ENCODE data around the gene LIF.

The LIF gene

DNA sequence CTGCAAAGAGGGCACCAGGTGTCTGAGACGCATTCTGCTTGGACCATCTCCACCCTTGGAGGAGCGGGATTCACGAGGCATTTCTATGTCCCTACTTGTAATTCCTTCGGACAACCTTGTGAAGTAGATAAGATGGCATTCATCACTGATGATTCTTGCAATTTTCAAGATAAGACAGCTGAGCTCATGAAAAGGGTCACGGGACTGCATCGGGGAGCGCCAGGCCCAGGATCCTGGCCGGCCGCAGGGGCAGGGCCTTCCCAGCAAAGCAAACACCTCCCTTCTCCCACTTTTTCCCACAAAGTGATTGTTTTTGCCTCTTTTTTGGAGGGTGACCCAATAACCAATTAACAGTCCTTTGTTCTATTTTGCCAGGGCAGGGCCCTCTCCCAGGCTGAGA is 8.4 kb downstream of the LIF start:
- H3K4me1 ChIP-seq (ENCODE audit: control insufficient read depth, insufficient read depth, low read length) = no peaks in the 10 kb centered on the region
- no peak overlapping the region for H3K27ac ChIP-seq (ENCODE audit: extremely low read depth, low read depth, low read length)
- CTCF ChIA-PET = interaction anchor here (1.0 to 4.2 kb wide), 4 partner anchors 11 to 130 kb away, joined by 3 to 19 read pairs (median 4); no protein-coding TSS in a partner anchor
- TF ChIP-seq GLI4 (tag by site-specific recombination; IDR thresholded peaks at IDR 0.05) (no peak), ZSCAN16 (tag by site-specific recombination; IDR thresholded peaks at IDR 0.05) (no peak), ZNF211 (tag by site-specific recombination; IDR thresholded peaks at IDR 0.05; ENCODE audit: low read depth) (no peak), ZNF600 (tag by site-specific recombination; IDR thresholded peaks at IDR 0.05) (no peak), ZNF585B (tag by site-specific recombination; IDR thresholded peaks at IDR 0.05) (no peak), ZNF707 (tag by site-specific recombination; IDR thresholded peaks at IDR 0.05) (no peak), ZNF24 (tag by site-specific recombination; IDR thresholded peaks at IDR 0.05) (no peak), RBAK (tag by site-specific recombination; IDR thresholded peaks at IDR 0.05) (no peak), ZNF274 (IDR thresholded peaks at IDR 0.05; ENCODE audit: low read length) (no peak), ZNF274 (tag by site-specific recombination; IDR thresholded peaks at IDR 0.05; ENCODE audit: borderline replicate concordance) (no peak), REPIN1 (tag by site-specific recombination; IDR thresholded peaks at IDR 0.05; ENCODE audit: low read depth) (no peak), ZNF433 (tag by site-specific recombination; IDR thresholded peaks at IDR 0.05; ENCODE audit: low read depth) (no peak)
- TF ChIP-seq, protein P1, sequence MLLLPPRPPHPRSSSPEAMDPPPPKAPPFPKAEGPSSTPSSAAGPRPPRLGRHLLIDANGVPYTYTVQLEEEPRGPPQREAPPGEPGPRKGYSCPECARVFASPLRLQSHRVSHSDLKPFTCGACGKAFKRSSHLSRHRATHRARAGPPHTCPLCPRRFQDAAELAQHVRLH (tag by site-specific recombination; IDR thresholded peaks at IDR 0.05) = no peak
- TF ChIP-seq, protein P2, sequence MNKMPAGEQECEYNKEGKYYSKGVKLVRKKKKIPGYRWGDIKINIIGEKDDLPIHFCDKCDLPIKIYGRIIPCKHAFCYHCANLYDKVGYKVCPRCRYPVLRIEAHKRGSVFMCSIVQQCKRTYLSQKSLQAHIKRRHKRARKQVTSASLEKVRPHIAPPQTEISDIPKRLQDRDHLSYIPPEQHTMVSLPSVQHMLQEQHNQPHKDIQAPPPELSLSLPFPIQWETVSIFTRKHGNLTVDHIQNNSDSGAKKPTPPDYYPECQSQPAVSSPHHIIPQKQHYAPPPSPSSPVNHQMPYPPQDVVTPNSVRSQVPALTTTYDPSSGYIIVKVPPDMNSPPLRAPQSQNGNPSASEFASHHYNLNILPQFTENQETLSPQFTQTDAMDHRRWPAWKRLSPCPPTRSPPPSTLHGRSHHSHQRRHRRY (tag by site-specific recombination; IDR thresholded peaks at IDR 0.05) = no peak
- TF ChIP-seq, protein P3, sequence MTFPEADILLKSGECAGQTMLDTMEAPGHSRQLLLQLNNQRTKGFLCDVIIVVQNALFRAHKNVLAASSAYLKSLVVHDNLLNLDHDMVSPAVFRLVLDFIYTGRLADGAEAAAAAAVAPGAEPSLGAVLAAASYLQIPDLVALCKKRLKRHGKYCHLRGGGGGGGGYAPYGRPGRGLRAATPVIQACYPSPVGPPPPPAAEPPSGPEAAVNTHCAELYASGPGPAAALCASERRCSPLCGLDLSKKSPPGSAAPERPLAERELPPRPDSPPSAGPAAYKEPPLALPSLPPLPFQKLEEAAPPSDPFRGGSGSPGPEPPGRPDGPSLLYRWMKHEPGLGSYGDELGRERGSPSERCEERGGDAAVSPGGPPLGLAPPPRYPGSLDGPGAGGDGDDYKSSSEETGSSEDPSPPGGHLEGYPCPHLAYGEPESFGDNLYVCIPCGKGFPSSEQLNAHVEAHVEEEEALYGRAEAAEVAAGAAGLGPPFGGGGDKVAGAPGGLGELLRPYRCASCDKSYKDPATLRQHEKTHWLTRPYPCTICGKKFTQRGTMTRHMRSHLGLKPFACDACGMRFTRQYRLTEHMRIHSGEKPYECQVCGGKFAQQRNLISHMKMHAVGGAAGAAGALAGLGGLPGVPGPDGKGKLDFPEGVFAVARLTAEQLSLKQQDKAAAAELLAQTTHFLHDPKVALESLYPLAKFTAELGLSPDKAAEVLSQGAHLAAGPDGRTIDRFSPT (tag by site-specific recombination; IDR thresholded peaks at IDR 0.05) = no peak
- no peaks in the 10 kb centered on the region for H3K9me3 ChIP-seq (ENCODE audit: control insufficient read depth, insufficient read depth, low read depth, low read length)
- H3K4me3 ChIP-seq (ENCODE audit: low read depth, low read length) = no peak overlapping the region
- H3K36me3 ChIP-seq (ENCODE audit: control insufficient read depth in 2 of 2, insufficient read depth in 1 of 2, low read length in 2 of 2) = peaks cover 0 to 12% of the 10 kb centered on the region in 2 experiments; a peak in 1 of 3 replicates
- POLR2A ChIA-PET = interaction anchor here (0.7 kb wide), 1 partner anchor 15 kb away, joined by 5 read pairs; no protein-coding TSS in a partner anchor

DNA sequence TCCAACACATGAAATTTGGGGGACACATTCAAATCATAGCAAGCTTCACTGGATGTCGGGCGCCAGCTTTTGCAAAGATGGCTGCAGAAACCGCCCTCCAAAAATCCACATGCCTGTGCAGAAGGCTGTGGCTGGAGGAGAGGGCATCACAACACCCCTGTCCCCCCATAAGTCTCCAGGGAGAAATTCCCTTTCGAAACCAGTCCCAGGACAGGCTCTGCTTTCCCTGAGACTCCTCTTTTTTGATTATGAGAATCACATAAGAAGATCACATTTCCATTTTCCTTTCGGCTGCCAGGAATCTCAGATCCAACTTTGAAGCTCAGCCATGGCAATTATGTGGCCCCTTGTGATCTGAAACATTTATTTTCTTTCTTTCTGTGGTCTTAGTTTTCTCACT is 9.7 kb downstream of the LIF start:
- no peaks in the 10 kb centered on the region for H3K4me1 ChIP-seq (ENCODE audit: control insufficient read depth, insufficient read depth, low read length)
- H3K27ac ChIP-seq (ENCODE audit: extremely low read depth, low read depth, low read length) = no peak overlapping the region
- POLR2A ChIA-PET = interaction anchor here (2.9 kb wide), 1 partner anchor 9 kb away, joined by 7 read pairs; the partner anchor contains the start of gene LIF
- H3K9me3 ChIP-seq (ENCODE audit: control insufficient read depth, insufficient read depth, low read depth, low read length) = no peaks in the 10 kb centered on the region
- TF ChIP-seq, protein P4, sequence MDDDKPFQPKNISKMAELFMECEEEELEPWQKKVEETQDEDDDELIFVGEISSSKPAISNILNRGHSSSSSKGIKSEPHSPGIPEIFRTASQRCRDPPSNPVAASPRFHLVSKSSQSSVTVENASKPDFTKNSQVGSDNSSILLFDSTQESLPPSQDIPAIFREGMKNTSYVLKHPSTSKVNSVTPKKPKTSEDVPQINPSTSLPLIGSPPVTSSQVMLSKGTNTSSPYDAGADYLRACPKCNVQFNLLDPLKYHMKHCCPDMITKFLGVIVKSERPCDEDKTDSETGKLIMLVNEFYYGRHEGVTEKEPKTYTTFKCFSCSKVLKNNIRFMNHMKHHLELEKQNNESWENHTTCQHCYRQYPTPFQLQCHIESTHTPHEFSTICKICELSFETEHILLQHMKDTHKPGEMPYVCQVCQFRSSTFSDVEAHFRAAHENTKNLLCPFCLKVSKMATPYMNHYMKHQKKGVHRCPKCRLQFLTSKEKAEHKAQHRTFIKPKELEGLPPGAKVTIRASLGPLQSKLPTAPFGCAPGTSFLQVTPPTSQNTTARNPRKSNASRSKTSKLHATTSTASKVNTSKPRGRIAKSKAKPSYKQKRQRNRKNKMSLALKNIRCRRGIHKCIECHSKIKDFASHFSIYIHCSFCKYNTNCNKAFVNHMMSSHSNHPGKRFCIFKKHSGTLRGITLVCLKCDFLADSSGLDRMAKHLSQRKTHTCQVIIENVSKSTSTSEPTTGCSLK (tag by site-specific recombination; IDR thresholded peaks at IDR 0.05) = no peak
- TF ChIP-seq, protein P5, sequence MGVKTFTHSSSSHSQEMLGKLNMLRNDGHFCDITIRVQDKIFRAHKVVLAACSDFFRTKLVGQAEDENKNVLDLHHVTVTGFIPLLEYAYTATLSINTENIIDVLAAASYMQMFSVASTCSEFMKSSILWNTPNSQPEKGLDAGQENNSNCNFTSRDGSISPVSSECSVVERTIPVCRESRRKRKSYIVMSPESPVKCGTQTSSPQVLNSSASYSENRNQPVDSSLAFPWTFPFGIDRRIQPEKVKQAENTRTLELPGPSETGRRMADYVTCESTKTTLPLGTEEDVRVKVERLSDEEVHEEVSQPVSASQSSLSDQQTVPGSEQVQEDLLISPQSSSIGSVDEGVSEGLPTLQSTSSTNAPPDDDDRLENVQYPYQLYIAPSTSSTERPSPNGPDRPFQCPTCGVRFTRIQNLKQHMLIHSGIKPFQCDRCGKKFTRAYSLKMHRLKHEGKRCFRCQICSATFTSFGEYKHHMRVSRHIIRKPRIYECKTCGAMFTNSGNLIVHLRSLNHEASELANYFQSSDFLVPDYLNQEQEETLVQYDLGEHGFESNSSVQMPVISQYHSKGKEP (tag by site-specific recombination; IDR thresholded peaks at IDR 0.05) = no peak
- TF ChIP-seq ZNF561 (tag by site-specific recombination; IDR thresholded peaks at IDR 0.05; ENCODE audit: borderline replicate concordance) = no peak
- CTCF ChIA-PET = interaction anchor here (0.6 to 4.2 kb wide), 7 partner anchors 9 to 129 kb away, joined by 3 to 19 read pairs (median 3); no protein-coding TSS in a partner anchor
- H3K4me3 ChIP-seq (ENCODE audit: low read depth, low read length) = no peak overlapping the region
- peaks cover 0 to 6% of the 10 kb centered on the region in 2 experiments; a peak in 1 of 3 replicates for H3K36me3 ChIP-seq (ENCODE audit: control insufficient read depth in 2 of 2, insufficient read depth in 1 of 2, low read length in 2 of 2)

Measured in HEK293 (cell line).